ENCODE results near the gene FOXN3.

The FOXN3 gene

GRCh38 chr14:89417091-89417464 is at the start of gene FOXN3:
Gene FOXN3, minus strand, starts transcription at chr14:89417233. Its CDS starts 4,757 bp downstream, at chr14:89412476.
- peak; percentile 80 for DNase-seq

- peak; percentile 18 for DNase-seq
Measured at GRCh38 chr14:89466484-89466883, 49.5 kb upstream of the FOXN3 start.

GRCh38 chr14:89465876-89466275 is 48.8 kb upstream of the FOXN3 start:
- DNase-seq: no peak

GRCh38 chr14:89461256-89461655 is 44.2 kb upstream of the FOXN3 start:
- no peak for DNase-seq

GRCh38 chr14:89458713-89459420 is 41.8 kb upstream of the FOXN3 start:
- no peak for DNase-seq

- no peak for DNase-seq
Measured at GRCh38 chr14:89457007-89457406, 40.0 kb upstream of the FOXN3 start.

GRCh38 chr14:89455412-89455811 is 38.4 kb upstream of the FOXN3 start:
- DNase-seq: no peak

GRCh38 chr14:89454996-89455395 is 38.0 kb upstream of the FOXN3 start:
- DNase-seq: no peak

- no peak for DNase-seq
Measured at GRCh38 chr14:89452281-89452680, 35.2 kb upstream of the FOXN3 start.

GRCh38 chr14:89451229-89451628 is 34.2 kb upstream of the FOXN3 start:
- DNase-seq: no peak

GRCh38 chr14:89447182-89447944 is 30.3 kb upstream of the FOXN3 start:
- DNase-seq: no peak

GRCh38 chr14:89445273-89445973 is 28.4 kb upstream of the FOXN3 start:
- no peak for DNase-seq

- DNase-seq: no peak
Measured at GRCh38 chr14:89444516-89445125, 27.6 kb upstream of the FOXN3 start.

- DNase-seq: no peak
Measured at GRCh38 chr14:89444044-89444443, 27.0 kb upstream of the FOXN3 start.

- DNase-seq: no peak
Measured at GRCh38 chr14:89443042-89443629, 26.1 kb upstream of the FOXN3 start.

GRCh38 chr14:89442280-89442679 is 25.2 kb upstream of the FOXN3 start:
- DNase-seq: no peak

- no peak for DNase-seq
Measured at GRCh38 chr14:89440986-89441909, 24.2 kb upstream of the FOXN3 start.

GRCh38 chr14:89435892-89436656 is 19.0 kb upstream of the FOXN3 start:
- no peak for DNase-seq

- DNase-seq: no peak
Measured at GRCh38 chr14:89435492-89435891, 18.5 kb upstream of the FOXN3 start.

GRCh38 chr14:89432226-89432625 is 15.2 kb upstream of the FOXN3 start:
- no peak for DNase-seq
